C4-2B (cell line): ENCODE data around the gene ZNF763.
"Not testable (repeated sequence)": the region's sequence is repeated elsewhere in the genome, so short reads cannot be mapped to it uniquely, and the experiment has no call there.

Experiments
- ZFX ChIP-seq: fragments of 450-650 bp; IDR thresholded peaks from 2 replicates; pipeline ENCODE4 v1.6.1; 2017
- TF ChIP-seq, protein P1 (sequence below): fragments of 450-650 bp; conservative IDR thresholded peaks from 2 replicates; pipeline ENCODE4 v1.5.1; 2017; ENCODE audit warnings: mild to moderate bottlenecking

DNA sequence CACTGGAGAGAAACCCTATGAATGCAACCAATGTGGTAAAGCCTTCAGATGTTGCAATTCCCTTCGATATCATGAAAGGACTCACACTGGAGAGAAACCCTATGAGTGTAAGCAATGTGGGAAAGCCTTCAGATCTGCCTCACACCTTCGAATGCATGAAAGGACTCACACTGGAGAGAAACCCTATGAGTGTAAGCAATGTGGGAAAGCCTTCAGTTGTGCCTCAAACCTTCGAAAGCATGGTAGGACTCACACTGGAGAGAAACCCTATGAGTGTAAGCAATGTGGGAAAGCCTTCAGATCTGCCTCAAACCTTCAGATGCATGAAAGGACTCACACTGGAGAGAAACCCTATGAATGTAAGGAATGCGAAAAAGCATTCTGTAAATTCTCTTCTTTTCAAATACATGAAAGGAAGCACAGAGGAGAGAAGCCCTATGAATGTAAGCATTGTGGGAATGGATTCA is 15.2 kb upstream of the ZNF763 start:
- TF ChIP-seq ZFX: not testable (repeated sequence)
- TF ChIP-seq, protein P1, sequence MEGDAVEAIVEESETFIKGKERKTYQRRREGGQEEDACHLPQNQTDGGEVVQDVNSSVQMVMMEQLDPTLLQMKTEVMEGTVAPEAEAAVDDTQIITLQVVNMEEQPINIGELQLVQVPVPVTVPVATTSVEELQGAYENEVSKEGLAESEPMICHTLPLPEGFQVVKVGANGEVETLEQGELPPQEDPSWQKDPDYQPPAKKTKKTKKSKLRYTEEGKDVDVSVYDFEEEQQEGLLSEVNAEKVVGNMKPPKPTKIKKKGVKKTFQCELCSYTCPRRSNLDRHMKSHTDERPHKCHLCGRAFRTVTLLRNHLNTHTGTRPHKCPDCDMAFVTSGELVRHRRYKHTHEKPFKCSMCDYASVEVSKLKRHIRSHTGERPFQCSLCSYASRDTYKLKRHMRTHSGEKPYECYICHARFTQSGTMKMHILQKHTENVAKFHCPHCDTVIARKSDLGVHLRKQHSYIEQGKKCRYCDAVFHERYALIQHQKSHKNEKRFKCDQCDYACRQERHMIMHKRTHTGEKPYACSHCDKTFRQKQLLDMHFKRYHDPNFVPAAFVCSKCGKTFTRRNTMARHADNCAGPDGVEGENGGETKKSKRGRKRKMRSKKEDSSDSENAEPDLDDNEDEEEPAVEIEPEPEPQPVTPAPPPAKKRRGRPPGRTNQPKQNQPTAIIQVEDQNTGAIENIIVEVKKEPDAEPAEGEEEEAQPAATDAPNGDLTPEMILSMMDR: not testable (repeated sequence)
